ENCODE results near the gene RAD54L.

DNA sequence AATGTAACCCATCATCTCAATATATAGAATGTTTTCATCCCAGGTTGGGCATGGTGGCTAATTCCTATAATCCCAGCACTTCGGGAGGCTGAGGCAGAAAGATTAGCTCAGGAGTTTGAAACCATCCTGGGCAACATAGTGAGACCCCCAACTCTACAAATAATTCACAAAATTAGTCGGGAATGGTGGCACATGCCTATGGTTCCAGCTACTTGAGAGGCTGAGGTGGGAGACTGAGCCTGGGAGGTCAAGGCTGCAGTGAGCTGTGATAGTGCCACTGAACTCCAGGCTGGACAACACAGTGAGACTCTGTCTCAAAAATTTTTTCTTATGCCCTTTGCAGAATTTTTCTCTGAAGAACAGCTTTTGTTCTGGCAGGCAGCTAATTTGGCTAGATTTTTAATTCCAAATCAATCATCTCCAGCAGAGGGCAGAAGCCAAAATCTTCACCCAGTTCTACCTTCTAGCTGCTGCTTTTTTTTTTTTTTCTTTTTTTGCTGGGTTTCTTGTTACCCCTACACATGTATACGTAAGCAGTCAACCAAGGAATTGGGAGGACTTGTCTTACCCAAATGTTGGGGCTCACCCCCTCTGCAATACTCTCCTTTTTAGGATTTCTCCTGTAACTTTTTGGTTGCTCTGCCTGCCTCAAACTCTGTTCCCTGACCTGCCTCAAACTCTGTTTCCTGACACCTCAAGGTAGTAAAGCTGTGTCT is 2.7 kb upstream of the RAD54L start:
- TF ChIP-seq, protein P1, sequence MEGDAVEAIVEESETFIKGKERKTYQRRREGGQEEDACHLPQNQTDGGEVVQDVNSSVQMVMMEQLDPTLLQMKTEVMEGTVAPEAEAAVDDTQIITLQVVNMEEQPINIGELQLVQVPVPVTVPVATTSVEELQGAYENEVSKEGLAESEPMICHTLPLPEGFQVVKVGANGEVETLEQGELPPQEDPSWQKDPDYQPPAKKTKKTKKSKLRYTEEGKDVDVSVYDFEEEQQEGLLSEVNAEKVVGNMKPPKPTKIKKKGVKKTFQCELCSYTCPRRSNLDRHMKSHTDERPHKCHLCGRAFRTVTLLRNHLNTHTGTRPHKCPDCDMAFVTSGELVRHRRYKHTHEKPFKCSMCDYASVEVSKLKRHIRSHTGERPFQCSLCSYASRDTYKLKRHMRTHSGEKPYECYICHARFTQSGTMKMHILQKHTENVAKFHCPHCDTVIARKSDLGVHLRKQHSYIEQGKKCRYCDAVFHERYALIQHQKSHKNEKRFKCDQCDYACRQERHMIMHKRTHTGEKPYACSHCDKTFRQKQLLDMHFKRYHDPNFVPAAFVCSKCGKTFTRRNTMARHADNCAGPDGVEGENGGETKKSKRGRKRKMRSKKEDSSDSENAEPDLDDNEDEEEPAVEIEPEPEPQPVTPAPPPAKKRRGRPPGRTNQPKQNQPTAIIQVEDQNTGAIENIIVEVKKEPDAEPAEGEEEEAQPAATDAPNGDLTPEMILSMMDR (IDR thresholded peaks at IDR 0.05) = peak in 2 of 3 experiments; percentile 10 to 16
- no peak for TF ChIP-seq POLR2A (IDR thresholded peaks at IDR 0.05; ENCODE audit: low read depth)
- TF ChIP-seq POLR2AphosphoS5 (IDR thresholded peaks at IDR 0.05) = no peak
- no peak for TF ChIP-seq EP300 (IDR thresholded peaks at IDR 0.05)

All from esophagus muscularis mucosa (tissue), 4 donors.